IPS-11a (cell line): ENCODE data around the gene SAMD3.
"Not testable (repeated sequence)": the region's sequence is repeated elsewhere in the genome, so short reads cannot be mapped to it uniquely, and the experiment has no call there.

ENCODE experiments used
- H3K4me3 ChIP-seq: one replicate; pipeline ENCODE4 v1.5.1; 2013; ENCODE audit warnings: low read depth, low read length, control low read depth

SAMD3 gene

DNA sequence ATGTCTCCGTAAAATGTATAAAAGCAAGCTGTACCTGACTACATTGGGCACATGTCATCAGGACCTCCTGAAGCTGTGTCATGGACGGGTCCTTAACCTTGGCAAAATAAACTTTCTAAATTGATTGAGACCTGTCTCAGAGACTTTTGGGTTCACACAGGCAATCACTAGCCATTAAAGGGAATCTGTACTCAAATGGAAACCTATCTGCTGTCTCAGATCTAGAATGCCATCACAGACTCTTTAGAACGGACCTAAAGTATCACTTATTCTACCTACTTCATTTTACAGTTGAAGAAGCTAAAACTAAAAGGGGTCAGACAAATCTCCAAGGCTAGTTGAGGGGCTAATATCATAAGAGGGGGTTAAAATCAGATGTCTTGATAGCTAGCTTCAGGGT is 11.1 kb downstream of the SAMD3 start:
- H3K4me3 ChIP-seq = no peak overlapping the region

DNA sequence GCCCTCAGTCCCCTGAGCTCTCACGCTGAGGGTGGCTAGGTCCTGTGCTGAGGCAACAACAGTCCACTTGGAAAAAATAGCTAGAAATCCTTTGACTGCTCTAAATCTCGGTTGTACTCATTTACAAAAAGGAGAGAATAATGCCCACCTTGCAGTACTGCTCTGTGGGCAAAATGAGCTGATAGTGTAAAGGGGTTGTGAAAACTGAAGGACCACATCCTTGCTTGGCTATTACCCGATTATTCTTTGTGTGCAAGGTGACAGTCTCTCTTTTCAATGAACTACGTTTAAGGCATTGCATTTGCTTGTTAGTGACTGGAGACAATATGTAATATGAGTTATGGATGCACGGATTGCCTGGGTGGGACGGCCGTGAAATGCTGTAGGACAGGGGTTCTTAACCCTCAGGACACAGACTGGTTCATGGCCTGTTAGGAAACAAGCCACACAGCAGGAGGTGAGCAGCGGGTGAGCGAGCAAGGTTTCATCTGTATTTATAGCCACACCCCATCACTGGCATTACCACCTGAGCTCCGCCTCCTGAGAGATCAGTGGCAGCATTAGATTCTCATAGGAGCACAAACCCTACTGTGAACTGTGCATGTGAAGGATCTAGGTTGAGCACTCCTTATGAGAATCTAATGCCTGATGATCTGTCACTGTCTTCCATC is 14.6 kb downstream of the SAMD3 start:
- no peak overlapping the region for H3K4me3 ChIP-seq

- no peak overlapping the region for H3K4me3 ChIP-seq
Measured at GRCh38 chr6:130206479-130206878, 16.3 kb downstream of the SAMD3 start.

DNA sequence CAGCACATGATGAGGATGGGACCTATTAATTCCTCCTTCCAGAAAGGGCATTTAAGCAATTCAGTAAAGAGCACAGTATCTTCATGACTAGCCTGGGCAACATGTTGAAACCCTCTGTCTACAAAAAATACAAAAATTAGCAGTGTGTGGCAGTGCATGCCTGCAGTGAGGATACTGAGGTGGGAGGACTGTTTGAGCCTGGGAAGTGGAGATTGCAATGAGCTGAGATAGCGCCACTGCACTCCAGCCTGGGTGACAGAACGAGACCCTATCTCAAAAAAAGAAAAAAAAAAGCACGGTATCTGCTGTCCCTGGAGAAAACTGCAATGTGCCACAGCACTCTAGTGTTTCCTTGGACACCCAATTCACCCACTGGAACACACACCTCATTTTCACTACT is 18.4 kb downstream of the SAMD3 start:
- H3K4me3 ChIP-seq = no peak overlapping the region

- H3K4me3 ChIP-seq = no peak overlapping the region
Measured at GRCh38 chr6:130203370-130203769, 19.4 kb downstream of the SAMD3 start.

DNA sequence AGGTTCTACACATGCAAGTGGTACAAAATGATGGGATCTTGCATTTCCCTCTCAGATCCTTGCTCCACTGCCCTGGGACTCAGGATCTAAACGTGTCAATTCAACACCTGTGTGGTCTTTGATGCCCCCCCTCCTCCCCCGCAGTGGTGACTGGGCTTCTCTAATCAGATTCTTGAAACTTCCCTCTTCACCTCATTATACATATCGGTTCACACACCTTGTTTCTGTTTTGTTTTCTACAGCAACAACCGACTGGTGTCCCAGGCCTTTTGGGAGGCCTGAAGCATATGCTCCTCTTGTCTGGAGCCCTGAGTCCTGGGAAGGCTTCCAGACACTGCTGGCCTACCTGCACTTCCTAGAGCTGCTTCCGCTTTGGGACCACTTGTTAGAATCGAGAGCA is 20.0 kb downstream of the SAMD3 start:
- H3K4me3 ChIP-seq = no peak overlapping the region

DNA sequence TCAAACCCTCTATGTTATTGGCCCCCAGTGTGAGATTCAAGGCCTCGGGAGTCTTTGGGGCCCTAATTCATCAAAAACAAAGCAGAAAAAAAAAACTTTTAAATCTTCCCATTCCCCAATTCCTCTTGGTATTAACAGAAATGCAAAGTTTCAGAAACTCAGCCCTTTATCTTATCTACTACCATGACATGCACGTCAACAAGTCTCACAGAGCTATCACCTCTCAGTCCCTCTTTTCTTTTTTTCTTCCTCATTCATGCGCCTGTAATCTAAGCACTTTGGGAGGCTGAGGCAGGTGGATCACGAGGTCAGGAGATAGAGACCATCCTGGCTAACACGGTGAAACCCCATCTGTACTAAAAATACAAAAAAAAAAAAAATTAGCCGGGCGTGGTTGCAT is 22.7 kb downstream of the SAMD3 start:
- no peak overlapping the region for H3K4me3 ChIP-seq

DNA sequence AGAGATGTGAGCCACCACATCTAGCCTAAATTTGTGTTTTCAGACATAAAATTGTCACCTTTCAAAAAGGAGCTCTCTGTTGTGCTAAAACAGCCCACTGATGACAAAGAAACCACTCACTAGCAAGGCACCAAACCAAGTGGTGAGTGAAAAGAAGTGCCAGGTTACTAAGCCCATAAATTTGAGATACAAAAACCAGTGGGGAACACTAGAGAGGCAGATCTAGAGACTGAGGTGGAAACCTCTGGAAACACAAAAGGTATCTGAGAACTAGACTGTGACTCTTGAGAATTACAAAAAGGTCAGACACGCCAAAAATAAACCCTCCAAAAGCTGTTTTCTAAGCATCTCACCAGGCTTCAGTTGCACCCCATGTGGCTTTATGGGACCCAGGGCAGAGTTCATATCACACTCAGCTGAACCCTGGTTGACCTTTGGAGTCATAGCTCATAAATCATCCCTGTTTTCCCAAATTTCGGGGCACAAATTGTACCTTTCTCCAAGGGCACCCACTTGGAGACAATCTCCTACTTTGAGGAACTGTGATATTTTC is 24.2 kb downstream of the SAMD3 start:
- H3K4me3 ChIP-seq = no peak overlapping the region

- not testable (repeated sequence) for H3K4me3 ChIP-seq
Measured at GRCh38 chr6:130197816-130198482, 24.8 kb downstream of the SAMD3 start.

- not testable (repeated sequence) for H3K4me3 ChIP-seq
Measured at GRCh38 chr6:130194434-130194833, 28.3 kb downstream of the SAMD3 start.

GRCh38 chr6:130190701-130191690 is 31.8 kb downstream of the SAMD3 start:
- H3K4me3 ChIP-seq = no peak overlapping the region

GRCh38 chr6:130189531-130190397 is 33.0 kb downstream of the SAMD3 start:
- H3K4me3 ChIP-seq = no peak overlapping the region

DNA sequence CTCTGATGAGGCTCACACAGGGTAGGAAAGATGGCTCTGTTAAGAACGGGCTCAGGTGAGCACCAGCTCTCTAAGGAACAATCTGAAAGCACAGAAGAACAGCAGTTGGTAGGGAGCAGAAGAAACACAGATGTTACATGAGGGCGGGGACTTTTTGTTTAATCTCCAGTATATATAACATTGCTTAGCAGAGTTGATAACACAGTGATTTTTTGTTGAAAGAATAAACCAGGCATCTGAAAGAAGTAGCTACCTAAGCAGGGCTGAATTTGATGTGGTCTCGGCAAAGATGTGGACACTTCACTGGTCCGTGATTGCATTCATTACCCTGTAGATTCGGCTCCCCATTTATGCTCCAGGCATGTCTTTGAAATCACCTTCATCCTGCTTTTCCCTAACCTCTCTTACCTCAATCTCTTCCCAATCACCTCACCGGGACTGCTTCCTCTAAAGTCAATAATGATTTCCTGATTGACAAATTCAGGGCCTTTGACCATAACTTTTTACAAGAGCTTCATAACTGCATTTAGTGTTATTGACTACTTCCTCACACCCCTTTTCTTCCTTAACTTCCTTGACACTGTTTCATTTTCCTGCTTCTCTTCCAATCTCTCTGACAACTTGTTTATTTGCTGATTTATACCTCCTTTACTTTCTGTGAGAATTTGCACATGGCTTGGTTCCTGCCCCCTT is 34.4 kb downstream of the SAMD3 start:
- no peak overlapping the region for H3K4me3 ChIP-seq

DNA sequence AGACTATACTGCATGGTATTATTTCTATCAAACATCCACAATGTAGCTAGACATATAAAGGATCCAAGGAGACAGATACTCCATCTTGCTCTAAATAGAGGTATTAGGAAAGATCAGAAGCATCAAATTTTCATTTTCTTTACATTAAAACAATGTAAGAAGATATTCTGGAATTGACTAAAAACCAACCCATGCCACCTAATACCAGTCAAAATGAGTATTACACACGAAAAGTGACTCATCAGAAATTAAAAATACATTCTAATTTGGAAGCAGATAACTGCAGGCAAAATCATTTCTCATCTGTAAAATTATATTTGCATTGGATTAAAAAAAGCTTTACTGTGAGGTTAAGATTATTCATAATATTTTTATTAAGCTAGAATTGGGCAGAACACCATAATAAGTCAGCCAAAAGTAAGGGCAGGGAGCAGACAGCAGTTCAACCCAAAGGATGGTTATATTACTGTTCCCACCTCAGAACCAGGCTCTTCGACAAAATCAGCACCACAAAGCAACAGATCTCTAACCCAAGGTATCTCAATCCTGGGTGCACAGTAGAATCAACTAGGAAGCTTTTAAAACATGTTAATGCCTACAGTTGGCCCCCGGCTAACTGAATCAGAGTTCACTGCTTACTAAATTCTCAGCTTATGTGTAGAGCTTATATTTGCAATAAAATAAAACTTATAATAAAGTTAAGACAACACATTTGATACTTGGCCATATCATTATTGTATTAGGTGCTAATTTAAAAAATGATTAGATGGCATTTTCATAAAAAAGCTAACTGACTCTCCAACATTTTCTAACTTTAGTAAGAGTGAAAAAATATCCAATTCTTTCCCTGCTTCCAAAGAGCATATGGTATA is 35.2 kb downstream of the SAMD3 start:
- H3K4me3 ChIP-seq = no peak overlapping the region

- no peak overlapping the region for H3K4me3 ChIP-seq
Measured at GRCh38 chr6:130185658-130186057, 37.1 kb downstream of the SAMD3 start.

GRCh38 chr6:130183271-130184222 is 39.2 kb downstream of the SAMD3 start:
- no peak overlapping the region for H3K4me3 ChIP-seq

GRCh38 chr6:130182466-130182865 is 40.3 kb downstream of the SAMD3 start:
- H3K4me3 ChIP-seq = no peak overlapping the region

- no peak overlapping the region for H3K4me3 ChIP-seq
Measured at GRCh38 chr6:130178692-130179091, 44.1 kb downstream of the SAMD3 start.
